GM21528 (cell line): ENCODE measurements around the gene IL3RA.
"Not testable (repeated sequence)": the region's sequence is repeated elsewhere in the genome, so short reads cannot be mapped to it uniquely, and the experiment has no call there.

Experiments used
- ATAC-seq: cut with Tn5 transposase; IDR thresholded peaks from one replicate; pipeline ENCODE4 v1.9.1; 2021; ENCODE audit warnings: mild to moderate bottlenecking, moderate library complexity; ENCODE audit not compliant: unreplicated experiment, low FRiP score

IL3RA gene

DNA sequence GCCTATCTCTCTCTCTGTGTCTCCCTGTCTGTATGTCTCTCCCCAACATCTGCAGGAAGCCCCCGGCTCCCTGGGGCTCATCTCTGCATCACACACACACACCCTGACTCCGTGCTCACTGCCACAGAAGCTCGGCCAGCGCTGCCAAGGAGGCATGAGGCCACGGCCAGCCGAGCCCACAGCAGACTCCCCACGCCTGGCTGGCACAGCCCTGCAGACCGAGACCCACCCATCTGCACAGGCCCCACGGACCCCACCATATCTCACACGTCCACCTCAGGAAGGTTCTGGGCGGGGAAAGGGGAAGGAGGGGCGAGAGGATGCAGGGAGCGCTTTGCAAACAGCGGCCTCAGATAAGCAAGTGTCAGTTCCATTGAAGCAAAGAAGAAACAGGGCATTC is 83.8 kb downstream of the IL3RA start:
- no peak for ATAC-seq

DNA sequence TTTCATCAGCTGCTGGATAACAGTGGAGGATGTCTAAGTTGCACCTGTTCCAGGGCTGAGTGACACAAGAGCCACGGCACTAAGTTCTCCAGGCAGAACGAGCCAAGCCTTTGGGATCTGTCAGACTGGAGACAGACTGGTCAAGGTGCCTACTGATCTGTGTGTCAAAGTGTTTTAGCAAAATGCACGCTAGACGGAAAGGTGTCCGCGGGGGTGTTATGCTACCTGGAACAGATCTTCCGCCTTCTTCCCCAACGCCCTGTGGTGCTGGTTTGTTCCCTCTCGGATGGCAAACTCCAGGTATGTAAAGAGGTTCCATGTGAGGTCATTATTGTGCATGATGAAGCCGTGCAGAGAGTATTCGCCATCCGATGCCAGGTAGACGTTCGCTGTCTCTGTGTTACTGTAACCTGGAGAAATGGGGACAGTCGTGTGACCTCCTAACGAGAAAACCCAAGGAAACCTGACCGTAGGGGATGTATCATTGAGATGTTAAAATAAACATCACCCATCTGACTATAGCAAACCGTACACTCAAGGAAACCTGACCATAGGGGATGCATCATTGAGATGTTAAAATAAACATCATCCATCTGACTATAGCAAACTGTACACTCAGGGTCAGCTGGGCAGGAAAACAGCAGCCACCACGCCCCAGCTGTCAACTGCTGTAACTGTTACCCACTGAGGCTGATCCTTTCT is 85.0 kb downstream of the IL3RA start:
- ATAC-seq: no peak

- ATAC-seq: no peak
These were observed 85.5 kb downstream of the IL3RA start for GRCh38 chrX:1422135-1422465.

DNA sequence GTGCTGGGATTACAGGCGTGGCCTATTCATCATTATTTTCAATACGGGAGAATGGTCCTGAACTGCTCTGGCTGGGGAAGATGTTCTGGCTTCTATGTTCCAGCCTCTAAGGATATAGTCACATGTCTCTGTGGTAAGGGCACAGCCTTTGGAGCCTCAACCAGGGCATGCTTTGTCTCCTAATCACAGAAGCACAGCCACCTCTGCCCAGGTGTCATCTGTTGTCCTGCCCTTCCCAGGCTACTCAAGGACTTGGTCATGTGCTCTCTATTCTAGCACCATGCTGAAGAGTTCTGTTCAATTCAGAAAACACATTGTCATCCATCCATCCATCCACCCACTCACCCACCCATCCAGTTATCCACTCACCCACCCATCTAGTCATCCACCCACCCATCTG is 86.6 kb downstream of the IL3RA start:
- no peak for ATAC-seq

DNA sequence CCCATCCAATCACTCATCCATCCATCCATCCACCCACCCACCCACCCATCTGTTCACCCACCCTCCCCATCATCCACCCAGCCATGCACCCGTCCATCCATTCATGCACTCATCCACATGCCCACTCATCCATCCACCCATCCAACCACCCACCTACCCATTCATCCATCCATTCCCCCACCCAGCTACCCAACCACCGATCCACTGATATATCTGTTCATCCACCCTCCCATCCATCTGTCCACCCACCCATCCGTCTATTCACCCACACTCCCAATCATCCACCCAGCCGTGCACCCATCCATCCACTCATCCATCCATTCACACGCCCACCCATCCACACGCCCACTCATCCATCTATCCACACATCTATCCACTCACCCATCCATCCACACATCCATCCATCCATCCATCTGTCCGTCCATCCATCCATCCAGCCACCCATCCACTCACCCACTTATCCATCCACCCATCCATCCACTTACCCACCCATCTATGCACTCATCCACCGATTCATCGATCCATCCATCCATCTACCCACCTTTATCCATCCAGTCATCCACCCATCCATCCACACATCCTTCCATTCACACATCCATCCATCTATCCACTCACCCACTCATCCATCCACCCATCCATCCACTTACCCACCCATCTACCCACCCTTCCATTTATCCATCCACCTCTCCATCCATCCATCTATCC is 87.7 kb downstream of the IL3RA start:
- no peak for ATAC-seq

DNA sequence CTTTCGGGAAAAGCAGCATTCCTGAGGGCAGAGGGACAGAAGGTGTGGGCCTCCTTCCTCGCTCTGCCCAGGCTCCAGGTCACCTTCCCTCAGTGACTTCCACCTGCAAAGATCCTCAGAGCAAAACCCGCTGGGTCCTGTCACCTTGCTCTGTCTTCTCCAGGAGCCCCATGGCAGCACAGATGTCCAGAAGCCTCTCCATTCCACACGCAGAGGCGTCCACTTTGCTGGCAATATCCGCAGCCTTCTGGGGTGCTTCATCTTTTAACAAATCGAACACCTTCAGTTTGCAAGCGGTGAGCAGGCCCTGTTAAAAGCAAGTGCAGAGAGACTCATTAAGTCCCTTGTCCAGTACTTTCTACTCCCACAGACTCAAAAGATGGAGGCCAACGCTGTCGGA is 88.8 kb downstream of the IL3RA start:
- no peak for ATAC-seq

GRCh38 chrX:1426321-1426720 is 89.7 kb downstream of the IL3RA start:
- not testable (repeated sequence) for ATAC-seq

- ATAC-seq: no peak
These were observed 91.2 kb downstream of the IL3RA start for GRCh38 chrX:1427756-1428155.

- ATAC-seq: no peak
These were observed 93.9 kb downstream of the IL3RA start for GRCh38 chrX:1430451-1430850.
